Left renal cortex interstitium (tissue), 4 donors: ENCODE data around the gene GZF1. TPM values are rescaled to one million over a fixed set of nuclear protein-coding genes. Genes with fewer than 3 reads are reported as not detected.
"Not testable (repeated sequence)": the region's sequence is repeated elsewhere in the genome, so short reads cannot be mapped to it uniquely, and the experiment has no call there.

Source experiments
- DNase-seq, 4 donors: peaks; one replicate each; pipeline ENCODE4 v3.0.0-alpha.2; 2013; ENCODE audit warnings: low read depth in 4 of 4, low spot score in 2 of 4, missing footprints in 1 of 4
- polyA plus RNA-seq, 4 donors: library from polyadenylated mRNA; unstranded; fragments of 120-200 nt; gene quantifications; one replicate each; pipeline ENCODE4 v1.2.1, GENCODE V29; 2013; ENCODE audit not compliant: insufficient read length in 4 of 4

Gene GZF1
- polyA plus RNA-seq, 4 donors = 15.4 to 19.2 (median 16.7) TPM

DNA sequence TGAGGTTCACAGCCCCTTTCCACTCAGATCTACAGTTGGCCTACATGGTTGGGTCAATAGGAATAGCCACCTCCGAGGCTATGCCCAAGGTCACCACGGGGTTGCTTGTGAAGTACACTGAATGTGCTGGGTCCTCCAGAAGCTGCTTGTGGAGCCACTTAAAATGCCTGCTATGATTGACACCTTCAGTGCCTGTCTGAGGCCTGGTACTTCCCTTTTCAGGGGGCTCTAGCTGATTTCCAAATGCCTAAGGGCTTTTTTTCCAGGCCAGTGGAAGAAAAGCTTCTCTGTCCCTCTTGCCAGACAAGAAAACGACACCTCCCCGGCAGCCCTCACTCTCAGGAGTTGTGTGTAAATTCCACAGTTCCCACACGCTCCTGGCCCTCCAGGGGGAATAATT, 17.6 kb upstream of the GZF1 start:
- DNase-seq = no peak

- DNase-seq = no peak
Measured at GRCh38 chr20:23346002-23346401, 16.0 kb upstream of the GZF1 start.

- DNase-seq = no peak
Measured at GRCh38 chr20:23347791-23348190, 14.2 kb upstream of the GZF1 start.

DNA sequence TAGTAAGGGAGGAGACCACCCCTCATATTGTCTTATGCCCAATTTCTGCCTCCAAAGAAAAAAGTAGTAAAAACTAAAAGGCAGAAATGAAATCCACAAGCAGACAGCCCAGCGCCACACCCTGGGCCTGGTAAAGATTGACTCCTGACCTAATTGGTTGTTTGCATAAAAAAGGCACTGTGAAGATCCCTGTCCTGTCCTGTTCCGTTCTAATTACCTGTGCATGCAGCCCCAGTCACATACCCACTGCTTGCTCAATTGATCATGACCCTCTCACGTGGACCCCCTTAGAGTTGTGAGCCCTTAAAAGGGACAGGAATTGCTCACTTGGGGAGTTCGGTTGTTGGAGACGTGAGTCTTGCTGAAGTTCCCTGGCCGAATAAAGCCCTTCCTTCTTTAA, 13.5 kb upstream of the GZF1 start:
- DNase-seq = not testable (repeated sequence)

- DNase-seq = peak; percentile 64 to 80 (median 80)
Measured at GRCh38 chr20:23349338-23350195, 12.4 kb upstream of the GZF1 start.

GRCh38 chr20:23350196-23350903, 11.6 kb upstream of the GZF1 start, which contains the start of gene NXT1:
Gene NXT1 (plus strand): TSS chr20:23350791. CDS start chr20:23354042, 3,251 bp downstream.
- DNase-seq = peak; percentile 94 to 97 (median 96)

DNA sequence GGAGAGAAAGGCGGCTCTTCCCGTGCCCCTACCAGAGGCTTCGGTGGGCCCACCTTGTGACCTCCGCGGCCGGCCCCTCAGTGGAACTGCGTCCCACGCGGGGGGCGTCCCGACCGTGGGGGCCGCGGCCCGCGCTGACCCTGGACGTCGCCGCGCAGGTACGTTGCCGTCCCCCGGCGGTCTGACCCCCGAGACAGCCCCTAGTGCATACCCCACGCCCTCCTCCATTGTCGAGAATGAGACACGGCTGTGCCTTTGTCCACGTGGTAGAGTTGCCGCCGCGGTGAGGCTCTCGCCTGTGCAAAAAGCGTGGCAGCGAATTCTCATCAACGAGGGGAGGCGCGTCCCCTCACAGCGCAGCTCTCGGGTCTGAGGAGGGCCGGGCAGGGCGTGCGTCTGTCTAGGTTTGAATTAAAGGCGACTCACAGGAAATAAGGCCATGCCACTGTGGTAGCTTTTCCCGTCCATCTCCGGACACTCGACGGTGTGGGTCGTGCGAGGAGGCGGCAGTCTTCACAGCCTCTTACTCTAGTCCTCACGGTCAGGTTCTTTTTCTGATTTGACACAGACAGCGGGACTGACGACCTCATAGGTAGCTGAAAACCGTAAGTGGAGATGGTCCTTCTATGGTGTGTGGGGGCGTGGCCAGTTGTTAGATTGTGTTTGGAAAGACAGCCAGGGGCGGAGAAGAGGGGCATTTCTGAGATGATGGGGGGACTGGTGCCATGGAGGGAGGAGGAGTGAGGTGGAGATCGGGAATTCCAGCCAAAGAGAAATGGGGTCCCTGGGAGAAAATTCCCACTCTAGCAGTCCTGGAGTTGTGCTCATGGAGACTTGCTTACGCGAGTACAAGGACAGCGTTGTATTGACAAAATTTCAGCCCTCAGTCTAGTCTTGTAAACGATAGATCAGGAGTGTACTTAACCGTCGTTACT, 10.8 kb upstream of the GZF1 start:
- DNase-seq = peak in 3 of 4 donors; percentile 24 to 34 (median 34)

- no peak for DNase-seq
Measured at GRCh38 chr20:23356203-23356602, 5.8 kb upstream of the GZF1 start.

- DNase-seq = peak; percentile 91 to 99 (median 98)
Measured at GRCh38 chr20:23357767-23358562, 4.0 kb upstream of the GZF1 start.

DNA sequence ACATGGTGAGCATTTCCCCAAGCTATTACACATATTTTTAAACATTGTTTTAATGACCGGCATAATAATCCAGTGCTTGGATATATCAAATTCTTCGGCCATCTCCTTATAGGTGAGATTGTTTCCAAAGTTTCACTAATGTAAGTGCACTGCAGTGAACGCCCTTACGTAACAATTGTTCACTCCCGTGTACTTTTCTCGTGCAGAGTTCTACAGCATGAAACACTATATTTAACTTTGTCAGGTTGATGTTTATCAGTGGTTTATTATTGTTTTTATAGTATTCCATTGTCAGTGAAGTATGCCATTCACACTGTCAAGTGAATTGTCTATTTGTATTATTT, 3.4 kb upstream of the GZF1 start:
- no peak for DNase-seq

DNA sequence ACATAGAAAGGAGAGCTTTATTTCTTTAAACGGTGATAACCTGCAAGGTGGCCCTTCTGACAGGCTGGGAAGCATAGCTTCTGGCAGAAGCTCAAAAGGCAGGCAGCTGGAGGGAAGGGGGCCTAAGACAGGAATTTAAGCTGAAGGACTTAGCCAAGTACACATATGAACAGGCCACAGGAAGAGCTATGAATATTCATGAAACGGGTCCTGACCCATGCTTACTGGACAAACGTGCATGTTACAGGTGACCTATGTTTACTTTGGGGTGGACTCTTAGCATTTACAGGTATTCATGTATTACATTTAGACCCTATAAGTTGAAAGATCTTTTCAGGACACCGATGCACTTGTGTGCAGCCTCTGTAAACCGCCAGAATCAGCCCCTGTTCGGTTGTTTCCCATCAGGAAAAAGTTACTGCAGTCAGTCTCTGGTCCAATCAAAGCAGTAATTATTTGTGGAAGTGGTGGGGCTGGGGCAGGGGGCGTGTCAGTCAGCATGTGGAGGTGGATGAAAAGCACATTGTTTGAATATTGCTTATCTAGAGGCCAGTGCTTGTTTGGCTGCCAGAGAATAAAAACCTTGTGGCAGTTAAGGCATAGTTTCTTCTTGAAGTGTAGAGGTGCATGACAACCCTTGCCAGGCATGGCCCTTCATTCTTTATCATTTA, 2.9 kb upstream of the GZF1 start:
- DNase-seq = no peak

DNA sequence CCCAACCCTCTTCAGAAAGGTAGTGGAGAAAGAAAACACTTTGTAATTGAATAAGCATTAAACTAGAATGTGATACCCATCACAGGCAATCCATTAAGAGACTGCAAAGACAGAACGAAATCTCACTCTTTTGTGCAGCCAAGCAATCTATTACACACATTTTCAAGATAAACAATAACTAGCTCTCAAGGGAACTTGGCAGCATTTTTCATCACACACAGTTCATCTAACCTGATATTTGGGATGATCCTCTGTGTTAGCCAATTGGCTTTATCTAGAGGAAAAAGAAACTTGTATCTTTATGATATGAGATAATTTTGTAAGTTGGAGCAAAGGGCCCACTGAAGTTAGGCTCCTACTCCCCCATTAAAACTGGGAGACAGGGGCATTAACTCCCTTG, 1.5 kb upstream of the GZF1 start:
- no peak for DNase-seq

DNA sequence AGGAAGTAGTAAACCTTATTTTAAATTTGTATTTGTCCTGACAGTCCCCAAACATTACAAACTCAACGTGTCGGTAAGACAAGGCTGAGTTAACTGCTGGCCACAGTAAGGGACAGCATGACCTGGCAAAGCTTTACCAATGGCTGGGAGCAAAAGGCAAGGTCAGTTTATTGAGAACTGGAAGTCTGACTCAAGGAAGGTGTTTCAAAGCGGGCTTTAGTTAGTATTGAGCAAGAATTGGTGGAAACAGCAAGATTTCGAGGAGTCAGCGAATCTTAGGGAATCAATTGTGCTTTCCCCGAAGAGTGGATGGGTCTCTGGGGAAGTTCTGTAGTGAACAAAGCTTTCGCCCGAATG, 885 bp upstream of the GZF1 start:
- DNase-seq = peak in 1 of 4 donors; percentile 15

DNA sequence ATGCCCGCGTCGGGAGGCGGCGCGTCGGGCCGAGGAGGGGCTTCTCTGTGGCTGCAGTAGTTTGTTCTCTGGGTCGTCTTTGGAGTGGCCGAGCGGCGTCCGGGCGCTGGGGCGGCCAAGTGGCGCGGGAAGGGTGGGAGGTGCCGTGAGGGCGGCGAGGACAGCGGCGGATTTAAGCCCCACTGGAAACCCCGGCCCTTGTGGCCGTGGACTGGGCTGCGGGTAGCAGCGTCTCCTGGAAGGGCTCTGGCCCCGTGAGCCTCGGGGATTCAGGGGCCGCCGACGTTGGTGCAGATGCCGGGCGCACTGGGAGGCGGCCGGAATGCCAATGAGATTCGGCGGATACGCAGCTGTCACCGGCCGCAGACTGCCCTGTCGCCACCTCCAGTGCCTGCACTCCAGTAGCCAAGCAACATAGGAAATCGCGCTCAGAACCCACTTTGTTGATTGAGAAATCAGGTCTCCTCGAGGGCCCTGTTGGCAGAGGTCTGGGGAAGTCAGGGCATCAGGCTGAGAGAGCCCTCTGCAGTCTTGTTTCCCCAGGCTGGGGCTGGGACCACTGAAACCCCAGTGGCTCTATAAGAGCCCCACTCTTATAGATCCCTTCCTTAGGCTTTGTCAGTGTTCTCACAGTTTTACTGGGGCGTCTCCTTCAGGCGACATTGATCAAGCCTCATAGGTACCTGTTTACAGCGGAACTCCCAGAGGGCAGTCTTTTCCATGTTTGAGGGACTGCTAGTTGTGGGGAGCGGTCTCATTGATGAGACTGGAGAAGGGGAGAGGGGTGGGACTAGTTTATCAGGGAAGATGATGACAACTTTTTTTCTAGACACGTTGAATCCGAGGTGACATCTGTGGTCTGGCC, 642 bp downstream of the GZF1 start:
- DNase-seq = peak in 1 of 4 donors; percentile 13

DNA sequence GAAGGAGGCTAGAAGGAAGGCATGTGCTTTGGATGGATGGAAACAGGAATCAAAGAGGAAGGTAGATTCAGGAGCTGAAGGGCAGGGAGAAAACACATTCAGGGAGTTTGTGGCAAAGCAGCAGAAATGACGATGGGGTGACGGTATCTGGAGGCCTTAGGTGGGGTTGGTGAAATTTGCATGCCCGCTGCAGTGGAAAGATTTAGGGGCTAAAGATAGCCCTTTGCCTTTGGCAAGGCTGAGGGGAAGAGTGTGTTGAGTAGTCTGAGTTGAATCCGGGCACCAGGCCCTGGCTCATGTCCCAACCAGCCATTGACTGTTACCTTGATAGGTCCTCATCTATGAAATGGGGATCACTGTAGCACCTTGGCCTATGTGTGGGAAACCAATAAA, 1.3 kb downstream of the GZF1 start:
- no peak for DNase-seq

- no peak for DNase-seq
Measured at GRCh38 chr20:23365390-23366165, 3.6 kb downstream of the GZF1 start.

- DNase-seq = no peak
Measured at GRCh38 chr20:23366384-23366783, 4.4 kb downstream of the GZF1 start.

DNA sequence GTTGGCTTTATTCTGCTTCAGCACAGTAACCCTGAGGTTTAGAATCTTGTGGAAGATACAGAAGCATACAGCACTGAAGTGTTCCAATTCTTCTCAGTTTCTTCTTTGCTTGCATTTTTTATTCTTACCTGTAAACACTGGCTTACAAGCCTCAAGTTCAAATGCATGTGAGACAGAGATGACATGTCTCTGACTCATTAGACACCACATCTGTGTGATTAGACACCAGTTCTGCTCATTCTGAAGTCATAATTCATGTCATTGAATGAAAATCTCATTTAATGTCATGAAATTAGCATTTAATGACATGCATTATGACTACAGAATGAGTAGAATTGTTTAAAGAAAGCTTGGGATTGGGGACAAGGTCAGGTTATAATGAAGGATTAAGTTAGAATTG, 5.8 kb downstream of the GZF1 start:
- DNase-seq = no peak
